CD14-positive monocyte (primary cell): ENCODE data around the gene CDC34. TPM values are rescaled to one million over a fixed set of nuclear protein-coding genes. Genes with fewer than 3 reads are reported as not detected.

Experiments
- DNase-seq, 3 donors: peaks; one replicate each; pipeline ENCODE4 v3.0.0-alpha.2; 2011 to 2022
- H2AFZ ChIP-seq: 2 replicates; pipeline ENCODE4 v1.6.0; 2012; ENCODE audit warnings: mild to moderate bottlenecking, low read depth, low read length, inconsistent platforms; ENCODE audit not compliant: insufficient read depth, poor library complexity, severe bottlenecking
- H3K27ac ChIP-seq, 2 donors: 1 replicate in 1 of 2; 2 replicates in 1 of 2; pipeline ENCODE4 v1.5.1; 2012 to 2013; ENCODE audit warnings: low read length in 2 of 2, control low read depth in 1 of 2, inconsistent platforms in 1 of 2, low read depth in 1 of 2, mild to moderate bottlenecking in 1 of 2
- H3K27me3 ChIP-seq, 2 donors: one replicate each; pipeline versions ENCODE4 v1.6.0 to v1.6.1; 2011 to 2013; ENCODE audit warnings: low read length in 2 of 2; ENCODE audit not compliant: control insufficient read depth in 2 of 2, insufficient read depth in 2 of 2
- H3K36me3 ChIP-seq, 2 donors: replicated peaks in 1 of 2; 1 replicate in 1 of 2; 2 replicates in 1 of 2; pipeline versions ENCODE4 v1.5.1 to v1.6.1; 2012 to 2013; ENCODE audit warnings: low read length in 2 of 2, control low read depth in 1 of 2, inconsistent platforms in 1 of 2, mild to moderate bottlenecking in 1 of 2; ENCODE audit not compliant: insufficient read depth in 2 of 2, control insufficient read depth in 1 of 2
- H3K4me1 ChIP-seq, 2 donors: 1 replicate in 1 of 2; 2 replicates in 1 of 2; pipeline versions ENCODE4 v1.5.1 to v1.6.1; 2012 to 2013; ENCODE audit warnings: low read length in 2 of 2, control low read depth in 1 of 2, inconsistent platforms in 1 of 2, mild to moderate bottlenecking in 1 of 2, moderate library complexity in 1 of 2; ENCODE audit not compliant: insufficient read depth in 2 of 2, control insufficient read depth in 1 of 2
- H3K4me2 ChIP-seq: replicated peaks from 2 replicates; pipeline ENCODE3; 2012; ENCODE audit warnings: low read length, moderate library complexity, mild to moderate bottlenecking; ENCODE audit not compliant: poor library complexity, severe bottlenecking; ENCODE audit errors: extremely low read depth
- H3K4me3 ChIP-seq, 3 experiments: fragments of 200-600 bp in 1 of 3; sonication (generic) in 1 of 3; replicated peaks in 1 of 3; 1 replicate in 2 of 3; 2 replicates in 1 of 3; pipeline ENCODE4 v1.5.1; 2011 to 2013; ENCODE audit warnings: low read length in 3 of 3, mild to moderate bottlenecking in 3 of 3, control low read depth in 2 of 3, low read depth in 2 of 3, inconsistent platforms in 1 of 3, moderate library complexity in 1 of 3
- H3K79me2 ChIP-seq: 2 replicates; pipeline ENCODE4 v1.6.0; 2012; ENCODE audit warnings: mild to moderate bottlenecking, control low read depth, inconsistent platforms, low read length, moderate library complexity; ENCODE audit not compliant: insufficient read depth
- H3K9ac ChIP-seq: 2 replicates; pipeline ENCODE4 v1.6.0; 2017; ENCODE audit warnings: low read length, mild to moderate bottlenecking; ENCODE audit not compliant: insufficient read depth, poor library complexity, severe bottlenecking
- H3K9me3 ChIP-seq, 2 donors: replicated peaks in 1 of 2; 1 replicate in 1 of 2; 2 replicates in 1 of 2; pipeline versions ENCODE4 v1.5.1 to v1.6.1; 2012 to 2013; ENCODE audit warnings: low read length in 2 of 2, control low read depth in 1 of 2; ENCODE audit not compliant: control insufficient read depth in 1 of 2, insufficient read depth in 1 of 2
- H4K20me1 ChIP-seq: 2 replicates; pipeline ENCODE4 v1.6.0; 2012; ENCODE audit warnings: mild to moderate bottlenecking, low read length, control low read depth, moderate library complexity; ENCODE audit not compliant: insufficient read depth
- H3K27ac Mint-ChIP-seq, 7 donors: one replicate each; pipeline ENCODE4 v1.8.0; 2020; ENCODE audit warnings: mild to moderate bottlenecking in 7 of 7, mixed read lengths in 7 of 7, moderate library complexity in 6 of 7, inconsistent platforms in 2 of 7
- H3K27me3 Mint-ChIP-seq, 3 donors: one replicate each; pipeline ENCODE4 v1.8.0; 2021 to 2022; ENCODE audit warnings: low read depth in 3 of 3, mild to moderate bottlenecking in 3 of 3, mixed read lengths in 3 of 3, moderate library complexity in 3 of 3, inconsistent platforms in 1 of 3
- H3K36me3 Mint-ChIP-seq, 2 donors: one replicate each; pipeline ENCODE4 v1.8.0; 2020; ENCODE audit warnings: mixed read lengths in 2 of 2, inconsistent platforms in 1 of 2, mild to moderate bottlenecking in 1 of 2
- H3K4me1 Mint-ChIP-seq: one replicate; pipeline ENCODE4 v1.8.0; 2020; ENCODE audit warnings: mild to moderate bottlenecking, mixed read lengths
- H3K4me3 Mint-ChIP-seq, 2 donors: one replicate each; pipeline ENCODE4 v1.8.0; 2020; ENCODE audit warnings: mild to moderate bottlenecking in 2 of 2, mixed read lengths in 2 of 2, moderate library complexity in 1 of 2
- H3K9me3 Mint-ChIP-seq, 7 donors: one replicate each; pipeline ENCODE4 v1.8.0; 2020 to 2022; ENCODE audit warnings: mixed read lengths in 7 of 7, mild to moderate bottlenecking in 6 of 7, moderate library complexity in 6 of 7, inconsistent platforms in 2 of 7
- CTCF ChIP-seq: fragments of 200-600 bp; IDR thresholded peaks from one replicate; pipeline ENCODE4 v1.8.0; 2022; ENCODE audit warnings: antibody characterized with exemption, mild to moderate bottlenecking
- WGBS: methylation state at CpG from one replicate; pipeline ENCODE4 v1.1.5; 2013; ENCODE audit warnings: missing lambda C conversion rate; ENCODE audit not compliant: insufficient coverage; 5-methylcytosine and 5-hydroxymethylcytosine counted together
- intact Hi-C, 2 donors: fragments of 100-400 bp; cut with micrococcal nuclease; formaldehyde crosslinking; loops; one replicate each; pipeline versions ENCODE4 v1.15.0 to v1.15.1; 2023
- polyA plus RNA-seq, 3 donors: library from polyadenylated mRNA; depleted of rRNA in 1 of 3; unstranded in 2 of 3; stranded (reverse) in 1 of 3; fragments of 300-500 nt in 2 of 3; fragments of >200 nt in 1 of 3; fragmentation: Illumina TruSeq in 2 of 3; gene quantifications; 1 replicate in 2 of 3; 2 replicates in 1 of 3; pipeline ENCODE4 v1.2.3, GENCODE V29; 2012 to 2021

CDC34 gene
- polyA plus RNA-seq, 3 donors = 25.2 to 49.2 (median 43.0) TPM

DNA sequence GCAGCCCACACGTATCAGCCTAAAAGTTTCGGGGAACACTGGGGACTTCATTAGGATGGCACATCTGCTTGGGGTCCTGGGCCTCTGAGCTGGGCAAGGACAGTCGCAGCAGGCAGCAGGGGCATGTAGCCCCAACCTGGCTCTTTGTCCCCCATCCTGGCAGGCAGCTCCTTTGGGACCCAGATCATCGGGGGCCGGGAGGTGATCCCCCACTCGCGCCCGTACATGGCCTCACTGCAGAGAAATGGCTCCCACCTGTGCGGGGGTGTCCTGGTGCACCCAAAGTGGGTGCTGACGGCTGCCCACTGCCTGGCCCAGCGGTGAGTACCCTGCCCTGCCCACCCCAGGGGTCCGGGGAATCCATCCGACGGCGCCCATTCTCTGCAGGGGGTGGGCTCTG, 15.6 kb downstream of the CDC34 start:
- no peaks in the 10 kb centered on the region for H3K9me3 ChIP-seq
- Mint-ChIP-seq H3K27me3 (peaks cover 9 to 22% (median 15%) of the 10 kb centered on the region in 3 donors), H3K9me3 (no peaks in the 10 kb centered on the region), H3K36me3 (peaks cover 4 to 8% of the 10 kb centered on the region in 2 donors), H3K27ac (no peak overlapping the region), H3K4me3 (no peak overlapping the region), H3K4me1 (peaks cover 17% of the 10 kb centered on the region)
- no peak overlapping the region for H2AFZ ChIP-seq
- peaks cover 3% of the 10 kb centered on the region for H4K20me1 ChIP-seq
- no peak overlapping the region for H3K9ac ChIP-seq
- TF ChIP-seq CTCF = no peak
- intact Hi-C loops = no loop called here
- H3K27ac ChIP-seq = no peak overlapping the region
- no peak for DNase-seq
- H3K4me2 ChIP-seq = no peak overlapping the region
- H3K4me3 ChIP-seq = no peak overlapping the region
- no peaks in the 10 kb centered on the region for H3K79me2 ChIP-seq
- peaks cover 5 to 6% of the 10 kb centered on the region in 2 donors for H3K36me3 ChIP-seq
- peaks cover 0 to 11% of the 10 kb centered on the region in 2 donors for H3K4me1 ChIP-seq
- WGBS = 95% methylated on average over 14 of the region's 15 CpGs
- H3K27me3 ChIP-seq = no peaks in the 10 kb centered on the region

DNA sequence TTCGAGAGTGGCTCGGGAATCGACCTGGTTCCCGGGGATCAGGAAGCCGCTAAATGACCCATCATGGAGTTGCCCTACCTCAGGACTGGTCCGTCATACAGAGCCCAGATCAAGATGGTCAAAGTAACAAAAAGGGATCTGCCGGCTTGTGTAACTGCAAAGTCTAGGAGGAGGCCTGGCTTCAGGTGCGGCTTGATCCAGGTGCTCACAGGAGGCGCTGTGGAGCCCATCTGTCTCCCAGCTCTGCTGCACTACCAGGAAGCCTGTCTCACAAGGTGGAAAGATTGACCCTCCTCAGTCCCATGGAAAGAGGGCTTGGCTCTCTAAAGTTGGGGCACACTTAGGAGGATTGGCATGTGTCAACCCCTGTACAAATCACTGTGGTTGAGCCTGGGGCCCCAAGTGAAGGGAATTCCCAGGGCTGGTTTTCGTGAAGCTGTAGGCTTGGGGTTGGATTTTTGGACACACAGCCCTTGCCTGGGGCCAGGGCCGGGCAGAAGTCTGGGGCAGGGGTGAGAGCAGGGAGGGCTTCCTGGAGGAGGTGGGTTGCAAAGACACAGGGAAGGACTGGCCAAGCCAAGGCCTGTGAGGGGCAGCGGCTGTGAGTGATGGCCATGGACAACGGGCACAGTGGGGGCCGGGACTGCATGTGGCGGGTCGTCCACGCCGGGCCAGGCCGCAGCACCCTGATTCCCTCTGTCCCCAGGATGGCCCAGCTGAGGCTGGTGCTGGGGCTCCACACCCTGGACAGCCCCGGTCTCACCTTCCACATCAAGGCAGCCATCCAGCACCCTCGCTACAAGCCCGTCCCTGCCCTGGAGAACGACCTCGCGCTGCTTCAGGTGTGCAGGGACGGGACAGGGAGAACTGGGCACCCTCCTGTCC, 16.5 kb downstream of the CDC34 start:
- Histone ChIP-seq H2AFZ (no peak overlapping the region), H3K9me3 (no peaks in the 10 kb centered on the region), H3K79me2 (no peaks in the 10 kb centered on the region), H3K4me1 (peaks cover 0 to 11% of the 10 kb centered on the region in 2 donors), H3K36me3 (no peaks in the 10 kb centered on the region), H4K20me1 (no peaks in the 10 kb centered on the region), H3K9ac (no peak overlapping the region), H3K27ac (no peak overlapping the region), H3K27me3 (no peaks in the 10 kb centered on the region), H3K4me2 (no peak overlapping the region), H3K4me3 (no peak overlapping the region)
- Mint-ChIP-seq H3K9me3 (peaks cover 0 to 2% (median 0%) of the 10 kb centered on the region in 7 donors), H3K4me3 (no peak overlapping the region), H3K36me3 (peaks cover 4% of the 10 kb centered on the region in 2 donors), H3K4me1 (peaks cover 17% of the 10 kb centered on the region), H3K27me3 (peaks cover 9 to 22% (median 15%) of the 10 kb centered on the region in 3 donors), H3K27ac (no peak overlapping the region)
- DNase-seq = no peak
- TF ChIP-seq CTCF = no peak
- intact Hi-C loops = no loop called here
- WGBS = 91% methylated on average over 20 of the region's 26 CpGs
